Stimulated activated CD8-positive, alpha-beta memory T cell treated with anti-CD3 and anti-CD28 coated beads, Interleukin-7, amount 100 ng/mL, for 24 hours (primary cell): ENCODE measurements around the gene MEA1.

ENCODE experiments used
- DNase-seq: peaks from one replicate; pipeline ENCODE4 v3.0.0-alpha.2; 2020; ENCODE audit warnings: low read depth

Gene MEA1

DNA sequence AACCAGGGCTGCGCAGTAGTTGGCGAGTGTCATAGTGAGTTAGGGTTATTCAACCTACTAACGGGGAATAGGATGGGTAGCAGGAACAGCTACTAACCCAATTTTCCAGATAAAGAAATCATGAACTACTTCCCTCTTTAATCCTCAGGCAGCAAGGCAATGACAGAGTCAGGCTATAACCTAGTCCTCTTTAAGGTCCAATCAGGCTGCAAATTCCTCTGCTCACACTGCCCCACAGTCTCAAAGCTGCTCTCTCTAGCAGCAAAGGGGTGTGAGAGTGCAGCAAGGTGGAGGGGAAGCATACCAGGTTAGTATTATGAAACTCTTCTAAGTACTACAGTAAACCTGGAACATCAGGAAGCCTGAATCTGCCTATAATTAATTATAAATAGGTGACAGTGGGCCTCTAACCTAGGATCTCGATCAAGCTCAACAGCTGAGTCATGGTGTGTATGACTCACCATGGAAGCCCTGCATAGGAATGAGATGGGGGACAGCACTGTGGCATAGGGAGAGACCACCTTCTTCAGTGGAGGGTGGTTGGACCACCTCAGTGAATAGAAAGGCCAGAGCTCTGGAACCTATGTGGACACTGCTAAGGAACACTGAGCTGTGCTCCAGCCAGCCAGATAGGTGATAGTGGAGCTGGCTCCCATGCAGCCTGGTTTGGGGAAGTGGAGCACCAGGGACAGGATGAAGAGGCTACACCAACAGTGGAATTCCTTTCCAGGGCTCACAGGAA lies 42.7 kb downstream of the MEA1 start:
- no peak for DNase-seq

- no peak for DNase-seq
Measured at GRCh38 chr6:42969934-42970333, 43.8 kb downstream of the MEA1 start.

DNA sequence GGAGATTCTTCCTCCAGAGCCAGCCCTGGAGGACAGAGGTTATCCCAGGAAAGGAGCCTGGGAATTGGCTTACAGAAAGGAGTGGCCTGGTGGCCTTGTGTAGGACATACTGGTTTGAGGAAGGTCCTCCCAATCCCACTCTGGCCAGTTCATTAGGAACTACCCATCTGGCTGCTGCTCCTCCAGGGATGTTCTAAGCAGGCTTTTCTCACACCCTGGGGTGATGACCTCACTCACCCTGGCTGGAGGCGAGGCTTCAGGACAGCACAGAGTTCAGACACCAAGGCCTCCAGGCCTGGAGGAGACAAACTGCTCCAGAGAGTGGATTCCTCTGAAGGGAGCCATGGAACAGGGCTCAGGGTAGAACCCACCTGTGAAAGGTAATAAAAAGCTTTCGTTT lies 44.3 kb downstream of the MEA1 start:
- no peak for DNase-seq

DNA sequence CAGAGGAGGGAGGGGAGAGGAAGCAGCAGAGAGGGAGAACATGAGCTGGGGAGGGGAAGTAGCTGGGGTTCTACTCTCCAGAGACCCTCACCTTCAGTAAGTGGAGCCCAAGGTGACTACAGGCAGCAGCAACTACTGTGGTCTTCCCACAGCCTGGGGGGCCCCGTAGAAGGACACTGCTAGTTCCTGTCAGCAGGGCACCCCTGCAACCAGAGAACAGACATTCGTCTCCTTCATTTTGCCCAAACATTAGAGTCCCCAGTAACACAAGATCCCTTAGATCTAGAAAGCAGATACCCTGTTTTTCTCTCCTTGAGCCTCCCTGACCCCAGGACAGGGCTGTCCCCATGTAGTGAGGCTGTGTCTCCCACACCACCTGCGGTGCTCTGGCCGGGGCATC lies 45.0 kb downstream of the MEA1 start:
- DNase-seq: no peak

DNA sequence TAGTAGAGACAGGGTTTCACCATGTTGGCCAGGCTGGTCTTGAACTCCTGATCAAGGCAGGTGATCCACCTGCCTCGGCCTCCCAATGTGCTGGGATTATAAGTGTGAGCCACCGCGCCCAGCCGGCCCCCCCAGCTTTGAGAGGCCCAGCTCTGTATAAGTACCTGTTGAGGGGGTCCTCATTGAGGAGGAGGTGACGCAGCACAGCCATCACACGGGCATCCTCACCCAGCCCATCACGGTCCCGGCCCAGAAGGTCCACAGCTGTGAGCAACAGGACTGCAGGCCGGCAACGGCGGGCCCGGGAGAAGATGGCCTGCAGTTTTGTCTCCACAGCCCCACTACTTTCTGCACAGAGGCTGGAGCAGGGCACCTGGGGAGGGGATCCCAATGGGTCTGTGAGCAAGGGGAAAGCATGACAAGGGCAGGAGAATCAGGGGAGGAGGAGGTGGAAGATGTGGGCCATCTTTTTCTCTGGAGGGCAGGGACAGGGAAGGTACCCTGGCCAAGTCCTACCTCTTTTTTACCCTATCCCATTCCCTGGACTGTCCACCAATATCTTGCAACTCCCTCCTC lies 45.5 kb downstream of the MEA1 start:
- no peak for DNase-seq

- DNase-seq: no peak
Measured at GRCh38 chr6:42967228-42967627, 46.5 kb downstream of the MEA1 start.

DNA sequence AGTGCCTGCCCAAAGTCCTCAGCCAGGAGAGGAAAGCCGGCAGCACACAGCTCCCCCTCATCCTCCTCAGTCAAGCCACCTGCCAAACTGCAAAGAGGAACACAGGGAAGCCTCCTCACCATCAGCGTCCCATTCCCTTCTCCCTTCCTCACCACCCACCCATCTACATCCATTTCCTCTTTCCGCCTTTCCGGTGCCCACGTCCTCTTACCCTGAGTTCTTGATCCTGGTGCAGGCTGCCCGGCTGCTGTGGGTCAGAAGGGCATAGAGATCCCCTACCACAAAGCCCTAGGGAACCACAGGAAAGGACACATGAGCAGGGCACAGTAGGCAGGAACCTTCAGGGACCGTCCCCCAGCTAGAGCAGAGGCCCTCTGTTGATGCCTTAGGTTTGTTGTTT lies 47.2 kb downstream of the MEA1 start:
- DNase-seq: no peak

DNA sequence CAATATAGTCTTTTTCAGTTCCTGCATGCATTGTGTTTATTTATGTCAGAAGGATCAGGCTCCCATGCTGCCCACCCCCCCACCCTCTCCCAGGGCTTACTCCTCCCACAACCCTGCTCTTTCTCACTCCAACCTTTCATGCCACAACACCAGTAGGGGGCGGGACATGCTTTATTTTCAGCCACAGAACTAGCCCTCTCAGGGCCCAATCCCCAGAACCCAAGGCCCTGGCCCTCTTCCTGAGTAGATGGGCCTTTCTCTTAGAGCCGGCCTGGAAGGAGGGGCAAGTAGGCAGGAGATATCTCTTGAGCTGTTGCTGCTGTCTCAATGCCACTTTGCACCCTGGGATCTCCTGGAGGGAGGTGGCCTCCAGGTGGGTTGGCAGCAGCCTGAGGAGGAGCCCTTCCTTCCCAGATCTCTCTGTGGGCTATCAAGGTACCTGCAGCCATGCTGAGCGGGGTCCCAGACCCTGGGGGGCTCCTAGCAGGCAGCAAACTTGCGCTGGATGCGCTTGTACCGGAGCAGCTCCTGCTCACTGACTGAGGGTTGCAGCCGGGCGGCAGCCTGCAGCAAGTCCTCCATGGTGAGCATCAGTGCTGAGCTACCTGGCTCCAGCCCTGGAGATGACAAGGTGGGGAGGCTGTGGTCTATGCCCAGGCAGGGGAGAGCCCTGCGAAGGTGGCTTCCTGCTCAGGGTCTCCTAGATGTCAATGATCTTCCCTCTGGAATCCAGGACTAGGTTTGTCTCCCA lies 49.7 kb downstream of the MEA1 start:
- no peak for DNase-seq

GRCh38 chr6:42963179-42963854 lies 50.4 kb downstream of the MEA1 start:
- DNase-seq: no peak

DNA sequence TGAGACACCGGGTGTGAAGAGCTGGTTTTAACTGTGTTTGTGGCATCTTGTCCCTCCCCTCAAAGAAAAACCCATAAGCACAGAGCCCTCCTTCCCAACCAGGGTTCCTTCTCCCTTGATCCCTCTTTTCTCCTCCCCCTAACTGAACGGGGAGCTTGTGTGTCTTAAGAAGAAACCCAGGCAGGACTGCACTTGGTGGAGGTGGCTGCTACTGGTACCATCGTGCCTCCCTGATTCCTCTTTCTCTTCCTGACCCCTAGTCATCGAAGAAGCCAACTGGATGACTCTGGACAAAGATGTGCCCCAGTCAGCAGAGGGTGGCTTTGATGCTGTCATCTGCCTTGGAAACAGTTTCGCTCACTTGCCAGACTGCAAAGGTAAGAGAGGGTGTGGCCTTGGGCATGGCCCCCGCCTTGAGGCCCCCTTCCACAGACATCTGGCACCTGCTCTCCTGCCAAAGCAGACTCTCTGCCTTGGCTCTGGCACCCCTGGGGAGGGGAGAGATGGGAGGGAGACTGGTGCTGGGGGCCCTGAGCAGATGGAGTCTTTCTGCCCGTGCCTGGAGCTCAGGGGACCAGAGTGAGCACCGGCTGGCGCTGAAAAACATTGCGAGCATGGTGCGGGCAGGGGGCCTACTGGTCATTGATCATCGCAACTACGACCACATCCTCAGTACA lies 51.1 kb downstream of the MEA1 start:
- DNase-seq: no peak

- no peak for DNase-seq
Measured at GRCh38 chr6:42962096-42962495, 51.6 kb downstream of the MEA1 start.
